Esophagus squamous epithelium (tissue), 4 donors: Measurements from ENCODE around the gene DHRS13.

Experiments
- POLR2A ChIP-seq, 4 donors: fragments of 450-650 bp; IDR thresholded peaks; one replicate each; pipeline ENCODE4 v1.6.1; 2017; ENCODE audit warnings: antibody characterized with exemption in 4 of 4, mild to moderate bottlenecking in 4 of 4, moderate library complexity in 3 of 4
- TF ChIP-seq, protein P1 (sequence below), 6 experiments: fragments of 450-650 bp in 4 of 6; fragments of 200-600 bp in 2 of 6; sonication (generic) in 2 of 6; IDR thresholded peaks; one replicate each; pipeline ENCODE4 v1.5.1; 2016 to 2019; ENCODE audit warnings: antibody characterized with exemption in 6 of 6, mild to moderate bottlenecking in 4 of 6, moderate library complexity in 4 of 6

DNA sequence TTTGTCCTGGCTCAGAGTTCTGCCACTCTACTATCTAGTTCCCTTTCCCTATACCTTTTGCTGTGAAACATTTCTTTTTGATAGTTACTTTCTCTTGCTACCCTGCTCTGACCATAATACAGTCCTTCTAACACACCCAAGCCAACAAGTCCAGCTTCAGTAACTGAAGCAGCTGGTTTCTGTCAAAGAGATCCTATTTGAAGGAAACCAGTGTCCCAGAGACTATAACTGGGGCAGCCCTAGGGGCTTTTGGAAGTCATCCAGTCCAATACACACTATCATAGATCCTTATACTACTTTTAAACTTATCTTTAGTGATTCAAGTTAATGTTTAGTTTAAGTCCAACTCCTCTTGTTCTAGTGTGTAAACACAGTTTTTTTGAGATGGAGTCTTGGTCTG is 17.3 kb upstream of the DHRS13 start:
- TF ChIP-seq, protein P1, sequence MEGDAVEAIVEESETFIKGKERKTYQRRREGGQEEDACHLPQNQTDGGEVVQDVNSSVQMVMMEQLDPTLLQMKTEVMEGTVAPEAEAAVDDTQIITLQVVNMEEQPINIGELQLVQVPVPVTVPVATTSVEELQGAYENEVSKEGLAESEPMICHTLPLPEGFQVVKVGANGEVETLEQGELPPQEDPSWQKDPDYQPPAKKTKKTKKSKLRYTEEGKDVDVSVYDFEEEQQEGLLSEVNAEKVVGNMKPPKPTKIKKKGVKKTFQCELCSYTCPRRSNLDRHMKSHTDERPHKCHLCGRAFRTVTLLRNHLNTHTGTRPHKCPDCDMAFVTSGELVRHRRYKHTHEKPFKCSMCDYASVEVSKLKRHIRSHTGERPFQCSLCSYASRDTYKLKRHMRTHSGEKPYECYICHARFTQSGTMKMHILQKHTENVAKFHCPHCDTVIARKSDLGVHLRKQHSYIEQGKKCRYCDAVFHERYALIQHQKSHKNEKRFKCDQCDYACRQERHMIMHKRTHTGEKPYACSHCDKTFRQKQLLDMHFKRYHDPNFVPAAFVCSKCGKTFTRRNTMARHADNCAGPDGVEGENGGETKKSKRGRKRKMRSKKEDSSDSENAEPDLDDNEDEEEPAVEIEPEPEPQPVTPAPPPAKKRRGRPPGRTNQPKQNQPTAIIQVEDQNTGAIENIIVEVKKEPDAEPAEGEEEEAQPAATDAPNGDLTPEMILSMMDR (IDR thresholded peaks at IDR 0.05), result no peak
- TF ChIP-seq POLR2A (IDR thresholded peaks at IDR 0.05), result no peak
